K562 (cell line): ENCODE measurements around the gene GPR35. TPM values are rescaled to one million over a fixed set of nuclear protein-coding genes. Genes with fewer than 3 reads are reported as not detected.

Experiments used
- GTF2B ChIP-seq: IDR thresholded peaks from 2 replicates; pipeline ENCODE4 v1.6.1; 2011; ENCODE audit not compliant: insufficient read length; ENCODE audit errors: extremely low read depth
- GTF3C2 ChIP-seq: IDR thresholded peaks from 3 replicates; pipeline ENCODE4 v1.6.1; 2011; ENCODE audit warnings: borderline replicate concordance, mild to moderate bottlenecking, moderate library complexity; ENCODE audit not compliant: insufficient read length; ENCODE audit errors: extremely low read depth
- KAT2B ChIP-seq: IDR thresholded peaks from one replicate; pipeline ENCODE4 v1.6.1; 2012; ENCODE audit warnings: low read depth, mild to moderate bottlenecking, control low read depth, inconsistent platforms, low read length, moderate library complexity
- KAT7 ChIP-seq: sonication (generic); formaldehyde crosslinking; IDR thresholded peaks from 2 replicates; pipeline ENCODE4 v1.8.0; 2022; ENCODE audit warnings: missing genetic modification reagents, mild to moderate bottlenecking, borderline replicate concordance
- MTA3 ChIP-seq: fragments of 450-650 bp; formaldehyde crosslinking; IDR thresholded peaks from 2 replicates; pipeline ENCODE4 v1.6.1; 2017; ENCODE audit warnings: mild to moderate bottlenecking, borderline replicate concordance
- MYBL2 ChIP-seq, 2 experiments: fragments of 450-650 bp in 1 of 2; sonication (generic) in 1 of 2; formaldehyde crosslinking in 1 of 2; IDR thresholded peaks; 2 replicates each; pipeline versions ENCODE4 v1.6.1 to v1.8.1; 2017 to 2022; ENCODE audit warnings: borderline replicate concordance in 1 of 2, inconsistent platforms in 1 of 2, low read depth in 1 of 2, mild to moderate bottlenecking in 1 of 2, missing genetic modification reagents in 1 of 2, moderate library complexity in 1 of 2
- NCOR1 ChIP-seq: fragments of 450-650 bp; IDR thresholded peaks from 2 replicates; pipeline ENCODE4 v1.6.1; 2016; ENCODE audit warnings: mild to moderate bottlenecking, moderate library complexity
- PTBP1 ChIP-seq: fragments of 200-400 bp; formaldehyde crosslinking; IDR thresholded peaks from 2 replicates; pipeline ENCODE4 v1.6.1; 2017; ENCODE audit warnings: low read depth, low read length
- RBBP5 ChIP-seq: fragments of 200-600 bp; sonication (generic); IDR thresholded peaks from 2 replicates; pipeline ENCODE4 v1.6.1; 2012; ENCODE audit warnings: borderline replicate concordance, mild to moderate bottlenecking, low read length, control low read depth, inconsistent platforms; ENCODE audit not compliant: insufficient read depth, poor library complexity, severe bottlenecking
- RBM25 ChIP-seq: fragments of 200-400 bp; formaldehyde crosslinking; IDR thresholded peaks from 2 replicates; pipeline ENCODE4 v1.6.1; 2018; ENCODE audit warnings: low read length, low read depth, moderate library complexity; ENCODE audit not compliant: severe bottlenecking
- SAFB ChIP-seq: fragments of 200-400 bp; formaldehyde crosslinking; IDR thresholded peaks from 2 replicates; pipeline ENCODE4 v1.6.1; 2017; ENCODE audit warnings: low read depth, low read length, borderline replicate concordance
- SREBF2 ChIP-seq: sonication (generic); formaldehyde crosslinking; IDR thresholded peaks from 2 replicates; pipeline ENCODE4 v1.4.0; 2020; ENCODE audit warnings: mild to moderate bottlenecking, missing genetic modification reagents
- TARDBP ChIP-seq: fragments of 450-650 bp; IDR thresholded peaks from 2 replicates; pipeline ENCODE4 v1.6.1; 2016
- TCF3 ChIP-seq: sonication (generic); formaldehyde crosslinking; IDR thresholded peaks from 2 replicates; pipeline ENCODE4 v1.4.0; 2020; ENCODE audit warnings: mild to moderate bottlenecking, missing genetic modification reagents
- ZBTB43 ChIP-seq: sonication (generic); formaldehyde crosslinking; IDR thresholded peaks from 2 replicates; pipeline ENCODE4 v1.8.0; 2023; ENCODE audit warnings: mild to moderate bottlenecking, missing genetic modification reagents
- ZKSCAN3 ChIP-seq: fragments of 250-450 bp; sonication (Bioruptor Pico); IDR thresholded peaks from 2 replicates; pipeline ENCODE4 v1.4.0; 2020
- ZNF12 ChIP-seq: sonication (generic); formaldehyde crosslinking; IDR thresholded peaks from 2 replicates; pipeline ENCODE4 v1.4.0; 2020; ENCODE audit warnings: mild to moderate bottlenecking, missing genetic modification reagents
- ZNF239 ChIP-seq: fragments of 250-450 bp; sonication (Bioruptor Pico); IDR thresholded peaks from 2 replicates; pipeline ENCODE4 v1.4.0; 2020; ENCODE audit warnings: mild to moderate bottlenecking
- ZNF431 ChIP-seq: sonication (generic); formaldehyde crosslinking; IDR thresholded peaks from 2 replicates; pipeline ENCODE4 v1.8.0; 2022; ENCODE audit warnings: mild to moderate bottlenecking, missing genetic modification reagents
- ZNF57 ChIP-seq: fragments of 450-650 bp; formaldehyde crosslinking; IDR thresholded peaks from 2 replicates; pipeline ENCODE4 v1.4.0; 2020; ENCODE audit warnings: mild to moderate bottlenecking, moderate library complexity
- ZNF696 ChIP-seq: fragments of 250-450 bp; sonication (Bioruptor Pico); conservative IDR thresholded peaks from 2 replicates; pipeline ENCODE4 v1.4.0; 2020; ENCODE audit warnings: mild to moderate bottlenecking, moderate library complexity
- ZNF740 ChIP-seq, 3 experiments: fragments of 200-800 bp in 1 of 3; sonication (Bioruptor generic) in 1 of 3; sonication (generic) in 1 of 3; formaldehyde crosslinking in 1 of 3; IDR thresholded peaks; 2 replicates each; pipeline versions ENCODE4 v1.6.1 to v1.8.0; 2016 to 2022; ENCODE audit warnings: mild to moderate bottlenecking in 2 of 3, missing compliant biosample characterization in 2 of 3, missing genetic modification characterization in 2 of 3, missing genetic modification reagents in 1 of 3
- ZNF778 ChIP-seq: fragments of 450-650 bp; formaldehyde crosslinking; IDR thresholded peaks from 2 replicates; pipeline ENCODE4 v1.4.0; 2020; ENCODE audit warnings: mild to moderate bottlenecking, moderate library complexity
- polyA plus RNA-seq, 8 experiments: library from polyadenylated mRNA; depleted of rRNA in 4 of 8; stranded (reverse) in 5 of 8; unstranded in 3 of 8; fragments of >200 nt; fragmentation: Nextera tagmentation in 2 of 8; fragmentation: Illumina TruSeq in 1 of 8; extraction: Ambion mirVana in 2 of 8; extraction: Trizol in 1 of 8; gene quantifications; 2 replicates each; pipeline versions ENCODE4 v1.2.1 to v1.2.3, GENCODE V29; 2011 to 2014; ENCODE audit warnings: inconsistent platforms in 1 of 8, missing spikeins in 1 of 8
- total RNA-seq, 7 experiments: library from RNA; depleted of rRNA in 6 of 7; stranded (reverse); fragments of >200 nt in 6 of 7; fragmentation: Illumina TruSeq in 2 of 7; extraction: Trizol in 2 of 7; gene quantifications; 2 replicates each; pipeline versions ENCODE4 v1.2.1 to v1.2.3, GENCODE V29; 2011 to 2021; ENCODE audit warnings: low replicate concordance in 1 of 7

The GPR35 gene
- total and polyA plus RNA-seq, 9 of the 15 experiments (the other 6 are each of a cell fraction or from before 2014, with no cell fraction given) = 0.04 to 0.50 (median 0.29) TPM; not detected in 3

GRCh38 chr2:240604291-240604938, 20.9 kb upstream of the GPR35 start (continued):
- TF ChIP-seq ZBTB43 (CRISPR knock-in tag) = no peak
- no peak for TF ChIP-seq RBM25
- no peak; the same call in 1 of the 2 replicates for TF ChIP-seq NCOR1
- TF ChIP-seq ZNF696 = no peak
- TF ChIP-seq ZNF57 (CRISPR knock-in tag) = no peak
- no peak for TF ChIP-seq ZKSCAN3 (CRISPR knock-in tag)
- no peak for TF ChIP-seq ZNF778 (CRISPR knock-in tag)
- TF ChIP-seq SAFB = no peak
- TF ChIP-seq KAT7 (CRISPR knock-in tag) = no peak
- no peak for TF ChIP-seq TARDBP
- TF ChIP-seq ZNF239 (CRISPR knock-in tag) = no peak
- no peak for TF ChIP-seq ZNF431
- no peak for TF ChIP-seq GTF2B
- no peak for TF ChIP-seq ZNF740 (CRISPR knock-in tag; IDR thresholded peaks at IDR 0.05)
- TF ChIP-seq ZNF740 (tag; IDR thresholded peaks at IDR 0.05) = no peak
- TF ChIP-seq MYBL2 (IDR thresholded peaks at IDR 0.05; ENCODE audit: low read depth) = no peak
- no peak for TF ChIP-seq MYBL2 (CRISPR knock-in tag; IDR thresholded peaks at IDR 0.05; ENCODE audit: borderline replicate concordance)
- TF ChIP-seq SREBF2 = no peak
- no peak for TF ChIP-seq KAT2B
- TF ChIP-seq MTA3 = no peak
- no peak for TF ChIP-seq GTF3C2
- TF ChIP-seq RBBP5 = no peak
- TF ChIP-seq PTBP1 = no peak
- peak; percentile 8; the same call in 1 of the 2 replicates for TF ChIP-seq TCF3
- no peak for TF ChIP-seq ZNF12 (CRISPR knock-in tag)
